Measurements from ENCODE around the gene RPL19.

RPL19 gene

DNA sequence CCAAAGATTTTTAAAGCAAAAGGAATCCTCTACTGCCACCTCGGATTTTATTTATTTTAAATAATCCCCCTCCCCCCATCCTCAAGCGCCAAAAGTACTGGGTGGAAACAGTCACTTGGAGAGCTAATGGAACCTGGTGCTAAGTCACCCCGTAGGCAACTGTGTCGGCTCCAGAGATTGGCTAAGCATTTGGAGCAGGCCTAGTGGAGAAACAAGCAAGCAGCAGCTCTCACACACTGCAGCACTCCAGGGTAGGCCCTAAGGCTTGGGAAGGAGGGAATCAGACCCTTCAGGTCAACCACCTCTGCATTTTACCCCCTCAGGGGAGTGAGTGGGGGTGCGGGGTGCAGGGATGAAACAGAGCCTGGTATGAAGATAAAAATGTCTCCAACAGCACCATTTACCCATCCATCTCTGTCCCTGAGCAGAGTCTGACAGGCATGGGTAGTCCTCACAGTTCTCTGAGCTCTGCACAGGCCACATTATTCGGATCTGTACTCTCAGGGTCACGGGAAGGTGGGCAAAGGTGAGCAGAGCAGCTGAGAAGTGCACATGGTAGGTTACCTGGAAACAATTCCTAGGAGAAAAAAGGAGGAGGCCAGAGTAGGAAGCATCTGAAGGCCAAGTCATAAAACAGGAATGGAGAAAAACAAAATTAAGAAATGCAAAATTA, 52.8 kb downstream of the RPL19 start:
- TF ChIP-seq, protein P1, sequence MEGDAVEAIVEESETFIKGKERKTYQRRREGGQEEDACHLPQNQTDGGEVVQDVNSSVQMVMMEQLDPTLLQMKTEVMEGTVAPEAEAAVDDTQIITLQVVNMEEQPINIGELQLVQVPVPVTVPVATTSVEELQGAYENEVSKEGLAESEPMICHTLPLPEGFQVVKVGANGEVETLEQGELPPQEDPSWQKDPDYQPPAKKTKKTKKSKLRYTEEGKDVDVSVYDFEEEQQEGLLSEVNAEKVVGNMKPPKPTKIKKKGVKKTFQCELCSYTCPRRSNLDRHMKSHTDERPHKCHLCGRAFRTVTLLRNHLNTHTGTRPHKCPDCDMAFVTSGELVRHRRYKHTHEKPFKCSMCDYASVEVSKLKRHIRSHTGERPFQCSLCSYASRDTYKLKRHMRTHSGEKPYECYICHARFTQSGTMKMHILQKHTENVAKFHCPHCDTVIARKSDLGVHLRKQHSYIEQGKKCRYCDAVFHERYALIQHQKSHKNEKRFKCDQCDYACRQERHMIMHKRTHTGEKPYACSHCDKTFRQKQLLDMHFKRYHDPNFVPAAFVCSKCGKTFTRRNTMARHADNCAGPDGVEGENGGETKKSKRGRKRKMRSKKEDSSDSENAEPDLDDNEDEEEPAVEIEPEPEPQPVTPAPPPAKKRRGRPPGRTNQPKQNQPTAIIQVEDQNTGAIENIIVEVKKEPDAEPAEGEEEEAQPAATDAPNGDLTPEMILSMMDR (conservative IDR thresholded peaks at IDR 0.05) = no peak
- no peak for TF ChIP-seq ZFX (IDR thresholded peaks at IDR 0.05)
- H3K27ac ChIP-seq = no peak overlapping the region
